HS-27A (cell line): ENCODE data around the gene TRIM73.
"Not testable (repeated sequence)": the region's sequence is repeated elsewhere in the genome, so short reads cannot be mapped to it uniquely, and the experiment has no call there.

ENCODE experiments used
- DNase-seq: peaks from one replicate; pipeline ENCODE4 v3.0.0-alpha.2; 2012; ENCODE audit warnings: low read depth, missing footprints

TRIM73 gene

GRCh38 chr7:75395329-75395728 lies at the start of gene TRIM73:
Gene TRIM73, plus strand, starts transcription at chr7:75395629. Its CDS starts 3,305 bp downstream, at chr7:75398934.
- DNase-seq = not testable (repeated sequence)

GRCh38 chr7:75358671-75359541 lies 36.5 kb upstream of the TRIM73 start:
- DNase-seq = not testable (repeated sequence)

- not testable (repeated sequence) for DNase-seq
These were observed 35.9 kb upstream of the TRIM73 start for GRCh38 chr7:75359542-75359848.

DNA sequence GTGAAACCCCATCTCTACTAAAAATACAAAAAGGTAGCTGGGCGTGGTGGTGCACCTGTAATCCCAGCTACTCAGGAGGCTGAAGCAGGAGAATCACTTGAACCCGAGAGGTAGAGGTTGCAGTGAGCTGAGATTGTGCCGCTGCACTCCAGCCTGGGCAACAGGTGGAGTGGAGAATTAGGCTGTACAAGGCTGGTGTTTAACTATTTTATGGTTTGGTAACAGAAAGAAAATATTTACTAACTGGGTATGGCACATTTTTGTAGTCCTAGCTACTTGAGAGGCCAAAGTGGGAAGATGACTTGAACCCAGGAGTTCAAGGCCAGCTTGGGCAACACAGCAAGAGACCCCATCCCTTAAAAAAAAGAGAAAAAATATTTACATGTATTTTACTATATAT lies 31.4 kb upstream of the TRIM73 start:
- DNase-seq = not testable (repeated sequence)

DNA sequence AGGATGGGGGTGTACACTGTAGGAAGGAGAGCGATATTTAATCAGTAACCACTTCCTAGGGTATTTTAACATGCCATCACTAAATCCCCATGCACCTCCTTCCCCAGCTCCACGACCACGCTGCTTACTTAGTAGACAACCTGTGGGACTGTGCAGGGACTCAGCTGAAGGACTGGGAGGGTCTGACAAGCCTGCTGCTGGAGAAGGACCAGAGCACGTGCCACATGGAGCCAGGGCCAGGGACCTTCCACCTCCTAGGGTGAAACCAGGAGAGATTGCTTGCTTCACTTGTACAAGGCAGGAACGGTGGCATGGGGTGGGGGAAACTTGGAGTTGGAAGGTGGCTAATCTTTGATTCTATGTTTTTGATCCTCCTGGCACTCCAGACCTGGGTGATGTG lies 28.8 kb upstream of the TRIM73 start:
- not testable (repeated sequence) for DNase-seq

- DNase-seq = not testable (repeated sequence)
These were observed 28.1 kb upstream of the TRIM73 start for GRCh38 chr7:75367313-75367712.

- DNase-seq = not testable (repeated sequence)
These were observed 21.3 kb upstream of the TRIM73 start for GRCh38 chr7:75374144-75374518.

GRCh38 chr7:75374519-75375317 lies 20.7 kb upstream of the TRIM73 start:
- not testable (repeated sequence) for DNase-seq

GRCh38 chr7:75393194-75393593 lies 2.2 kb upstream of the TRIM73 start:
- not testable (repeated sequence) for DNase-seq

DNA sequence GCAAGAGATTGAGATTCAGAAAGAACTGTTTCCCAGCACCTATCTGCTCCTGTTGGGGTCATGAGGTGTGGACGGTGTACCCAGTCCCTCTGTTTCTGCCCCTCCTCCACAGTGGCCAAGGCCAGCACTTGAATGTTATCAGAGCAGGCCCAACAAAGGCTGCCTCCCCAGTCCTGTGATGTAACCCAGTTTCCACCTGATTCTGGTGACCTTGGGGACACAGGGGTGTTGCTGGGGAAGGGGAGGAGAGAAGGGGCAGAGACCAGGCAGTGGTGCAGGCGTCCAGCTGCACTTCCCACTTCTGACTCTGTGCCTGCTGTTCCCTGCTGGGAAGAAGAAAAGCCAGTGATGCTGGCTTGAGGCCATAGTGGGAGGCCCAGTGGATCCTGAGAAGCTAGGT lies 2.4 kb downstream of the TRIM73 start:
- DNase-seq = not testable (repeated sequence)

DNA sequence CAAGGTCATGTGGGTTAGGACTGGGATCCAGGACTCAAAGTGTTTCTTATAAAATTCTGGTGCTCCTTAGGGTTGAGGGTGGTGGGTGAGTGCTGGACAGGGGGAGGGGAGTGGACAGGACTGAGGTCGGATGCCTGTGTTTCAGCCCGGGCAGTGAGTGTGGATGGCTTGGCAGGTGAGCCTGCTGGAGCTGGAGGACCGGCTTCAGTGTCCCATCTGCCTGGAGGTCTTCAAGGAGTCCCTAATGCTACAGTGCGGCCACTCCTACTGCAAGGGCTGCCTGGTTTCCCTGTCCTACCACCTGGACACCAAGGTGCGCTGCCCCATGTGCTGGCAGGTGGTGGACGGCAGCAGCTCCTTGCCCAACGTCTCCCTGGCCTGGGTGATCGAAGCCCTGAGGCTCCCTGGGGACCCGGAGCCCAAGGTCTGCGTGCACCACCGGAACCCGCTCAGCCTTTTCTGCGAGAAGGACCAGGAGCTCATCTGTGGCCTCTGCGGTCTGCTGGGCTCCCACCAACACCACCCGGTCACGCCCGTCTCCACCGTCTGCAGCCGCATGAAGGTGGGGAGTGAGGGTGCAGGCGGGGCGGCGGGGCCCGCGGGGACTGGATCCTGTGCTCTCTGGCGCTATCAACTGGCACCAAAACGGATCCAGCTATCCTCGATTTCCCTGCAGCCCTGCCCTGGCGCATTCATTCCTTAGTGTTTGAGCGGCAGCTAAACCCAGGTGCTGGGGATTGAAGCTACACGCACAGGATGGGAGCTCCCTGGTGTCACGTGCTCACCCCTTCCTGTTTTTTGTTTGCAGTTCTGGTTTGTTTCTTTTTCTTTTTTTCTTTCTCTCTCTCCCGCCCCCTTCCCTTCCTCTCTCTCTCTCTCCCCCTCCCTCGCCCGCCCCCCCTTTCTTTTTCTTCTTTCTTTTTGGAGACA lies 3.6 kb downstream of the TRIM73 start:
- not testable (repeated sequence) for DNase-seq

DNA sequence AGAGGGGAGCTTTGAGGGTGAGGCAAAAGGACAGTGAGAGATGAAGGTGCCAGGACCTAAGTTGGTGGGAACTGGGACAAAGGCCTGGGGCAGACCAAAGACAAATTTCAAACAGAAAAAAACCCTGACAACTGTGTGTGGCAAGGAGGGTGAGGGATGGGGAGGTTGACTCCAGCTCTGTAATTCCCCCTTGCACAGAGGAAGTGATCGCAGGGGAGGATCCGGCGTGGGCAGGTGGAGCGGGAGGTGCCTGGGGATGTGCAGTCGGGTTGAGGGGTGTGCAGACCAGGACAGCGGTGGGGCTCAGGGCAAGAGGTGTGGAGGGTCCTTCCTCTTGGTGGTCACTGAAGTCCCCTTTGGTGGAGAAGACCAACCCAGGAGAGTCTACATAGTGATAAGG lies 5.1 kb downstream of the TRIM73 start:
- DNase-seq = not testable (repeated sequence)

DNA sequence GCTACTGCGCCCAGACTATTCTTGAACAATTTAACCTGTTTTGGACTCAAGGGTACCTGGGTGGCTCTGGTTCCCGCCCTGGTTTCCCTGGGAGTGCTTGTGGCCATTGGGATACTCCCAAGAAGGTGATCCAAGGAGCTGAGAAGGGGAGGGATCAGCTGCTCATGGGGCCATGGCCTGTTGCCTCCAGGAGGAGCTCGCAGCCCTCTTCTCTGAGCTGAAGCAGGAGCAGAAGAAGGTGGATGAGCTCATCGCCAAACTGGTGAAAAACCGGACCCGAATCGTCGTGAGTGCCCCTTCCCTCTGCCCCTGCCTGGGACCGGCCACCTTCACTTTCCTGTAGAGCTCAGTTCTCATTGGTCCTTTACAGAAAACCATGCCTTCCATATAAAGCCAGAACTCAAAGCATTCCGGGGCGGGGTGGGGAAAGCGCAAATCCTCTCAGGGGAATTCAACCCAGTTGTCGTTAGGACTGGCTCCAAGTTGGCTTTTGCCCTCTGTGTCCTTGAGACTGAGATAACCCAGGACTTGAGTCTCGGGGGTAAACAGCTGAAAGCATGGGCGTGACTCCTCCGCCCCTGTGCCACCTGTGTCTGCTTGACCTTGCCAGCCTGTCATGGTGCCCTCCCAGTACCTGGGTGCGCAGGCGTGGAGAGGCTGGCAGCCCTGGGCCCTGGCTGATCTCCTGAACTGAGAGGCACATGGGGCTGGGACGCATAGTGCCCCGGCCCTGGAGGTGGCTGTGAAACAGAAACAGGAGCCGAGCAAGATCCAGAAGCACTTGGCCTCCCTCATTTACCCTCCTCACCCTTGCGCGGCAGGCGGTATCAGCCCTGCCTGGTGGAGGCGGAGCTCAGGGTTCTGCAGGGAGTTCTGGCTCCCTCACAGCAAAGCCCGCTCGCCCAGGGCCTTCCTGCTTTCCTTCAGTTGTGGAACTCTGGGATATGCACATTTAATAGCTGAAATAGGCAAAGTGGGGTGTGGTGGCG lies 8.3 kb downstream of the TRIM73 start:
- not testable (repeated sequence) for DNase-seq

- not testable (repeated sequence) for DNase-seq
These were observed 9.2 kb downstream of the TRIM73 start for GRCh38 chr7:75404663-75405062.

- not testable (repeated sequence) for DNase-seq
These were observed 14.7 kb downstream of the TRIM73 start for GRCh38 chr7:75409880-75410822.

DNA sequence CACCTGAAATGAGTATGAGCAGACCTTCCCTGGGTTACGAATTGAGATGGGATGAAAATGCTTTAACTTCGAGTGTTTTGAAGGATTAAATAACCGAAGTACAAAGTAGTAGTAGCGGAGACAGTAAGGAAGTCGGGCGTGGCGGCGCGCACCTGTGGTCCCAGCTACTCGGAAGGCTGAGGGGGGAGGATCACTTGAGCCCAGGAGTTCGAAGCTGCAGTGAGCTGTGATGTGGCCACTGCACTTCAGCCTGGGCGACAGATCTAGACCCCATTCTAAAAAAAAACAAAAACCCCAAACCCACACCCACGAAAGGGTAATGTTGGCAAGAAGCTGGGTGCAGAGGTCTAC lies 15.4 kb downstream of the TRIM73 start:
- not testable (repeated sequence) for DNase-seq

GRCh38 chr7:75414204-75414603 lies 18.8 kb downstream of the TRIM73 start:
- not testable (repeated sequence) for DNase-seq

GRCh38 chr7:75414708-75415427 lies 19.4 kb downstream of the TRIM73 start:
- not testable (repeated sequence) for DNase-seq

- DNase-seq = not testable (repeated sequence)
These were observed 20.0 kb downstream of the TRIM73 start for GRCh38 chr7:75415428-75415817.
